Endodermal cell (in vitro differentiated cells): ENCODE measurements around the gene ZNF717. TPM values are rescaled to one million over a fixed set of nuclear protein-coding genes. Genes with fewer than 3 reads are reported as not detected.

Experiments
- DNase-seq: peaks from one replicate; pipeline ENCODE4 v3.0.0-alpha.2; 2017
- H3K27ac ChIP-seq: 2 replicates; pipeline ENCODE4 v1.5.1; 2013; ENCODE audit warnings: mild to moderate bottlenecking, low read depth, low read length, moderate library complexity
- H3K27me3 ChIP-seq: 2 replicates; pipeline ENCODE4 v1.6.1; 2013; ENCODE audit warnings: mild to moderate bottlenecking, low read length, moderate library complexity; ENCODE audit not compliant: insufficient read depth, control insufficient read depth, poor library complexity, severe bottlenecking
- H3K36me3 ChIP-seq: 2 replicates; pipeline ENCODE4 v1.7.0; 2013; ENCODE audit warnings: mild to moderate bottlenecking, low read length, moderate library complexity; ENCODE audit not compliant: control insufficient read depth, insufficient read depth
- H3K4me1 ChIP-seq: one replicate; pipeline ENCODE4 v1.7.0; 2013; ENCODE audit warnings: low read length; ENCODE audit not compliant: control insufficient read depth, insufficient read depth
- H3K4me3 ChIP-seq: 2 replicates; pipeline ENCODE4 v1.5.1; 2013; ENCODE audit warnings: mild to moderate bottlenecking, low read length, moderate library complexity
- H3K9ac ChIP-seq: 2 replicates; pipeline ENCODE4 v1.6.1; 2013; ENCODE audit warnings: mild to moderate bottlenecking, low read length, moderate library complexity; ENCODE audit not compliant: poor library complexity, severe bottlenecking; ENCODE audit errors: extremely low read depth
- H3K9me3 ChIP-seq: 2 replicates; pipeline ENCODE4 v1.6.1; 2013; ENCODE audit warnings: mild to moderate bottlenecking, low read length, moderate library complexity; ENCODE audit not compliant: control insufficient read depth
- H3K27ac Mint-ChIP-seq: 2 replicates; pipeline ENCODE4 v1.8.0; 2020; ENCODE audit warnings: mixed read lengths
- H3K27me3 Mint-ChIP-seq: 2 replicates; pipeline ENCODE4 v1.8.0; 2021; ENCODE audit warnings: mild to moderate bottlenecking, mixed read lengths; ENCODE audit not compliant: insufficient read depth
- H3K36me3 Mint-ChIP-seq: 2 replicates; pipeline ENCODE4 v1.8.0; 2020; ENCODE audit warnings: low read depth, mixed read lengths
- H3K4me1 Mint-ChIP-seq: 2 replicates; pipeline ENCODE4 v1.8.0; 2020; ENCODE audit warnings: mixed read lengths
- H3K4me3 Mint-ChIP-seq: 2 replicates; pipeline ENCODE4 v1.8.0; 2020; ENCODE audit warnings: mild to moderate bottlenecking, moderate library complexity, mixed read lengths
- H3K9me3 Mint-ChIP-seq: 2 replicates; pipeline ENCODE4 v1.8.0; 2020; ENCODE audit warnings: mild to moderate bottlenecking, mixed read lengths
- WGBS, 2 experiments: methylation state at CpG; one replicate each; pipeline versions ENCODE4 v1.1.5 to v1.1.7; 2013; ENCODE audit warnings: missing lambda C conversion rate in 2 of 2, mixed read lengths in 1 of 2; ENCODE audit not compliant: insufficient coverage in 1 of 2, insufficient read length in 1 of 2; 5-methylcytosine and 5-hydroxymethylcytosine counted together
- total RNA-seq, 2 donors: library from RNA; stranded (reverse); fragmentation: NEBNext Ultra II Directional in 1 of 2; extraction: Animal tissue kit (Norgen Biotek cat#: 25700) in 1 of 2; gene quantifications; 2 replicates in 1 of 2; 3 replicates in 1 of 2; pipeline ENCODE4 v1.2.1, GENCODE V29; 2021
- TF ChIP-seq, protein P1 (sequence below): fragments of 200-600 bp; sonication (generic); conservative IDR thresholded peaks from 2 replicates; pipeline ENCODE4 v1.5.0; 2021; ENCODE audit warnings: antibody characterized with exemption, mild to moderate bottlenecking

ZNF717 gene
- total RNA-seq, 2 donors from 2014 or later = 15.2 TPM; not detected in 1

GRCh38 chr3:75768303-75769017 is 16.9 kb downstream of the ZNF717 start:
- no peaks in the 10 kb centered on the region for H3K9me3 ChIP-seq
- WGBS, 2 experiments = 80 to 92% methylated on average over 1 to 5 of the region's 7 CpGs
- H3K27ac ChIP-seq = no peak overlapping the region
- H3K9me3 Mint-ChIP-seq = peaks cover 48% of the 10 kb centered on the region
- H3K36me3 Mint-ChIP-seq = peaks cover 47% of the 10 kb centered on the region
- no peak overlapping the region for H3K4me3 Mint-ChIP-seq
- no peak for DNase-seq
- H3K4me1 ChIP-seq = no peaks in the 10 kb centered on the region
- H3K4me1 Mint-ChIP-seq = no peaks in the 10 kb centered on the region
- TF ChIP-seq, protein P1, sequence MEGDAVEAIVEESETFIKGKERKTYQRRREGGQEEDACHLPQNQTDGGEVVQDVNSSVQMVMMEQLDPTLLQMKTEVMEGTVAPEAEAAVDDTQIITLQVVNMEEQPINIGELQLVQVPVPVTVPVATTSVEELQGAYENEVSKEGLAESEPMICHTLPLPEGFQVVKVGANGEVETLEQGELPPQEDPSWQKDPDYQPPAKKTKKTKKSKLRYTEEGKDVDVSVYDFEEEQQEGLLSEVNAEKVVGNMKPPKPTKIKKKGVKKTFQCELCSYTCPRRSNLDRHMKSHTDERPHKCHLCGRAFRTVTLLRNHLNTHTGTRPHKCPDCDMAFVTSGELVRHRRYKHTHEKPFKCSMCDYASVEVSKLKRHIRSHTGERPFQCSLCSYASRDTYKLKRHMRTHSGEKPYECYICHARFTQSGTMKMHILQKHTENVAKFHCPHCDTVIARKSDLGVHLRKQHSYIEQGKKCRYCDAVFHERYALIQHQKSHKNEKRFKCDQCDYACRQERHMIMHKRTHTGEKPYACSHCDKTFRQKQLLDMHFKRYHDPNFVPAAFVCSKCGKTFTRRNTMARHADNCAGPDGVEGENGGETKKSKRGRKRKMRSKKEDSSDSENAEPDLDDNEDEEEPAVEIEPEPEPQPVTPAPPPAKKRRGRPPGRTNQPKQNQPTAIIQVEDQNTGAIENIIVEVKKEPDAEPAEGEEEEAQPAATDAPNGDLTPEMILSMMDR = no peak
- no peaks in the 10 kb centered on the region for H3K27me3 Mint-ChIP-seq
- no peaks in the 10 kb centered on the region for H3K36me3 ChIP-seq
- H3K4me3 ChIP-seq = no peak overlapping the region
- H3K9ac ChIP-seq = no peak overlapping the region
- H3K27ac Mint-ChIP-seq = no peak overlapping the region
- H3K27me3 ChIP-seq = no peaks in the 10 kb centered on the region

- Histone ChIP-seq H3K4me1 (no peaks in the 10 kb centered on the region), H3K9ac (no peak overlapping the region), H3K9me3 (peaks cover 82% of the 10 kb centered on the region), H3K27ac (no peak overlapping the region), H3K27me3 (no peaks in the 10 kb centered on the region), H3K36me3 (no peaks in the 10 kb centered on the region), H3K4me3 (no peak overlapping the region)
- 91 to 96% methylated on average over 4 to 7 of the region's 7 CpGs for WGBS, 2 experiments
- Mint-ChIP-seq H3K27ac (no peak overlapping the region), H3K36me3 (peaks cover 80% of the 10 kb centered on the region), H3K27me3 (no peaks in the 10 kb centered on the region), H3K4me1 (no peaks in the 10 kb centered on the region), H3K4me3 (no peak overlapping the region), H3K9me3 (peaks cover 95% of the 10 kb centered on the region)
- no peak for DNase-seq
- TF ChIP-seq, protein P1 = no peak
Observed at GRCh38 chr3:75737831-75738493, 47.4 kb downstream of the ZNF717 start.

DNA sequence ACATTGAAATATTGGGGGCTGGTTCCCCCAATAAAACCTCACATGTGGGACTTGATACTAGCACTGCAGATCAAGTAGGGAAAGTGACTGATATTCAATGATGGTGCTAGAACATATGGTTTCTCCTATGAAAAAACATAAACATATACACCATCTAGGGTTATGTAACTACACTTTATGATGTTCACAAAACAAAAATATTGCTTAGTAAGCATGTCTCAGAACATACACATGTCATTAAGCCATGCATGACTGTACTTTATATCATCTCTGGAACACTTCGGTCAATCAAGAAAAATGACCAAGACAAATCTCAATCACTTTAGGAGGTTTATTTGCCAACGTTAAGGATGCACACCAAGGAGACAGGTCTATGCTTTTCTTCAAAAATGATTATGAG is 57.4 kb downstream of the ZNF717 start:
- no peak for DNase-seq
- Mint-ChIP-seq H3K27ac (no peak overlapping the region), H3K4me3 (no peak overlapping the region), H3K36me3 (peaks cover 68% of the 10 kb centered on the region), H3K27me3 (no peaks in the 10 kb centered on the region), H3K9me3 (peaks cover 95% of the 10 kb centered on the region), H3K4me1 (no peaks in the 10 kb centered on the region)
- 96 to 100% methylated on average over 2 of the region's 2 CpGs for WGBS, 2 experiments
- peaks cover 72% of the 10 kb centered on the region for H3K9me3 ChIP-seq
- H3K4me3 ChIP-seq = no peak overlapping the region
- TF ChIP-seq, protein P1 = no peak
- no peak overlapping the region for H3K9ac ChIP-seq
- H3K4me1 ChIP-seq = no peaks in the 10 kb centered on the region
- no peak overlapping the region for H3K27ac ChIP-seq
- H3K36me3 ChIP-seq = no peaks in the 10 kb centered on the region
- H3K27me3 ChIP-seq = no peaks in the 10 kb centered on the region
